CD14-positive monocyte (primary cell): ENCODE results near the gene POU2F1. TPM values are rescaled to one million over a fixed set of nuclear protein-coding genes. Genes with fewer than 3 reads are reported as not detected.

Experiments
- DNase-seq, 3 donors: peaks; one replicate each; pipeline ENCODE4 v3.0.0-alpha.2; 2011 to 2022
- H2AFZ ChIP-seq: 2 replicates; pipeline ENCODE4 v1.6.0; 2012; ENCODE audit warnings: mild to moderate bottlenecking, low read depth, low read length, inconsistent platforms; ENCODE audit not compliant: insufficient read depth, poor library complexity, severe bottlenecking
- H3K27ac ChIP-seq, 2 donors: 1 replicate in 1 of 2; 2 replicates in 1 of 2; pipeline ENCODE4 v1.5.1; 2012 to 2013; ENCODE audit warnings: low read length in 2 of 2, control low read depth in 1 of 2, inconsistent platforms in 1 of 2, low read depth in 1 of 2, mild to moderate bottlenecking in 1 of 2
- H3K27me3 ChIP-seq, 2 donors: one replicate each; pipeline versions ENCODE4 v1.6.0 to v1.6.1; 2011 to 2013; ENCODE audit warnings: low read length in 2 of 2; ENCODE audit not compliant: control insufficient read depth in 2 of 2, insufficient read depth in 2 of 2
- H3K36me3 ChIP-seq, 2 donors: replicated peaks in 1 of 2; 1 replicate in 1 of 2; 2 replicates in 1 of 2; pipeline versions ENCODE4 v1.5.1 to v1.6.1; 2012 to 2013; ENCODE audit warnings: low read length in 2 of 2, control low read depth in 1 of 2, inconsistent platforms in 1 of 2, mild to moderate bottlenecking in 1 of 2; ENCODE audit not compliant: insufficient read depth in 2 of 2, control insufficient read depth in 1 of 2
- H3K4me1 ChIP-seq, 2 donors: 1 replicate in 1 of 2; 2 replicates in 1 of 2; pipeline versions ENCODE4 v1.5.1 to v1.6.1; 2012 to 2013; ENCODE audit warnings: low read length in 2 of 2, control low read depth in 1 of 2, inconsistent platforms in 1 of 2, mild to moderate bottlenecking in 1 of 2, moderate library complexity in 1 of 2; ENCODE audit not compliant: insufficient read depth in 2 of 2, control insufficient read depth in 1 of 2
- H3K4me2 ChIP-seq: replicated peaks from 2 replicates; pipeline ENCODE3; 2012; ENCODE audit warnings: low read length, moderate library complexity, mild to moderate bottlenecking; ENCODE audit not compliant: poor library complexity, severe bottlenecking; ENCODE audit errors: extremely low read depth
- H3K4me3 ChIP-seq, 3 experiments: fragments of 200-600 bp in 1 of 3; sonication (generic) in 1 of 3; replicated peaks in 1 of 3; 1 replicate in 2 of 3; 2 replicates in 1 of 3; pipeline ENCODE4 v1.5.1; 2011 to 2013; ENCODE audit warnings: low read length in 3 of 3, mild to moderate bottlenecking in 3 of 3, control low read depth in 2 of 3, low read depth in 2 of 3, inconsistent platforms in 1 of 3, moderate library complexity in 1 of 3
- H3K79me2 ChIP-seq: 2 replicates; pipeline ENCODE4 v1.6.0; 2012; ENCODE audit warnings: mild to moderate bottlenecking, control low read depth, inconsistent platforms, low read length, moderate library complexity; ENCODE audit not compliant: insufficient read depth
- H3K9ac ChIP-seq: 2 replicates; pipeline ENCODE4 v1.6.0; 2017; ENCODE audit warnings: low read length, mild to moderate bottlenecking; ENCODE audit not compliant: insufficient read depth, poor library complexity, severe bottlenecking
- H3K9me3 ChIP-seq, 2 donors: replicated peaks in 1 of 2; 1 replicate in 1 of 2; 2 replicates in 1 of 2; pipeline versions ENCODE4 v1.5.1 to v1.6.1; 2012 to 2013; ENCODE audit warnings: low read length in 2 of 2, control low read depth in 1 of 2; ENCODE audit not compliant: control insufficient read depth in 1 of 2, insufficient read depth in 1 of 2
- H4K20me1 ChIP-seq: 2 replicates; pipeline ENCODE4 v1.6.0; 2012; ENCODE audit warnings: mild to moderate bottlenecking, low read length, control low read depth, moderate library complexity; ENCODE audit not compliant: insufficient read depth
- H3K27ac Mint-ChIP-seq, 7 donors: one replicate each; pipeline ENCODE4 v1.8.0; 2020; ENCODE audit warnings: mild to moderate bottlenecking in 7 of 7, mixed read lengths in 7 of 7, moderate library complexity in 6 of 7, inconsistent platforms in 2 of 7
- H3K27me3 Mint-ChIP-seq, 3 donors: one replicate each; pipeline ENCODE4 v1.8.0; 2021 to 2022; ENCODE audit warnings: low read depth in 3 of 3, mild to moderate bottlenecking in 3 of 3, mixed read lengths in 3 of 3, moderate library complexity in 3 of 3, inconsistent platforms in 1 of 3
- H3K36me3 Mint-ChIP-seq, 2 donors: one replicate each; pipeline ENCODE4 v1.8.0; 2020; ENCODE audit warnings: mixed read lengths in 2 of 2, inconsistent platforms in 1 of 2, mild to moderate bottlenecking in 1 of 2
- H3K4me1 Mint-ChIP-seq: one replicate; pipeline ENCODE4 v1.8.0; 2020; ENCODE audit warnings: mild to moderate bottlenecking, mixed read lengths
- H3K4me3 Mint-ChIP-seq, 2 donors: one replicate each; pipeline ENCODE4 v1.8.0; 2020; ENCODE audit warnings: mild to moderate bottlenecking in 2 of 2, mixed read lengths in 2 of 2, moderate library complexity in 1 of 2
- H3K9me3 Mint-ChIP-seq, 7 donors: one replicate each; pipeline ENCODE4 v1.8.0; 2020 to 2022; ENCODE audit warnings: mixed read lengths in 7 of 7, mild to moderate bottlenecking in 6 of 7, moderate library complexity in 6 of 7, inconsistent platforms in 2 of 7
- CTCF ChIP-seq: fragments of 200-600 bp; IDR thresholded peaks from one replicate; pipeline ENCODE4 v1.8.0; 2022; ENCODE audit warnings: antibody characterized with exemption, mild to moderate bottlenecking
- WGBS: methylation state at CpG from one replicate; pipeline ENCODE4 v1.1.5; 2013; ENCODE audit warnings: missing lambda C conversion rate; ENCODE audit not compliant: insufficient coverage; 5-methylcytosine and 5-hydroxymethylcytosine counted together
- intact Hi-C, 2 donors: fragments of 100-400 bp; cut with micrococcal nuclease; formaldehyde crosslinking; loops; one replicate each; pipeline versions ENCODE4 v1.15.0 to v1.15.1; 2023
- polyA plus RNA-seq, 3 donors: library from polyadenylated mRNA; depleted of rRNA in 1 of 3; unstranded in 2 of 3; stranded (reverse) in 1 of 3; fragments of 300-500 nt in 2 of 3; fragments of >200 nt in 1 of 3; fragmentation: Illumina TruSeq in 2 of 3; gene quantifications; 1 replicate in 2 of 3; 2 replicates in 1 of 3; pipeline ENCODE4 v1.2.3, GENCODE V29; 2012 to 2021

POU2F1 gene
- polyA plus RNA-seq, 3 donors = 2.3 to 4.2 (median 3.9) TPM

DNA sequence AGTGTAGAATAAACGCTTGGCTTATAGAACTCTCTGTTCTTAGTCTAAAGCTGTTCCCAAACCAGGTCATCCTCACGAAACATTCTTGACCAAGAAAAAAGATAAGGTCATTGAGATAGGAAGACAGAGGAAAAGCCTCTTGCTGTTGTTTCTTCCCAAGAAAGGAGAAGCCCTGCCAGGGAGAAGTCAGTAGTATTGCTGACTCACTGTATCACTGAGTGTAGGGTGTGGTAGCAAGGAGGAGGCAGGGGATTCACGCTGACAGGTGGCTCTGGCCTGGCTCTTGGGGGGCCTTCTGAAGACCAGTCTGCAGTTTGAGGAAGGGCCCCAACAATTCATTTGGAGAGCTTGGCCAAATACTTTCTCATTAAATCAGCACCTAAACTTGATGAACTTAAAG is 199.8 kb downstream of the POU2F1 start:
- Mint-ChIP-seq H3K4me1 (peaks cover 9% of the 10 kb centered on the region), H3K36me3 (peaks cover 37 to 42% of the 10 kb centered on the region in 2 donors), H3K27ac (peak overlapping the region in 1 of 7 donors; percentile 15), H3K9me3 (no peaks in the 10 kb centered on the region), H3K27me3 (peaks cover 0 to 2% (median 0%) of the 10 kb centered on the region in 3 donors), H3K4me3 (no peak overlapping the region)
- WGBS = no CpG with 5 or more reads among the region's 3 CpGs
- H3K36me3 ChIP-seq = peaks cover 11 to 19% of the 10 kb centered on the region in 2 donors
- no peaks in the 10 kb centered on the region for H3K9me3 ChIP-seq
- H3K79me2 ChIP-seq = no peaks in the 10 kb centered on the region
- no peak overlapping the region for H3K9ac ChIP-seq
- H3K4me2 ChIP-seq = no peak overlapping the region
- DNase-seq = peak in 2 of 3 donors; percentile 16 to 19
- H2AFZ ChIP-seq = no peak overlapping the region
- H3K27me3 ChIP-seq = no peaks in the 10 kb centered on the region
- H4K20me1 ChIP-seq = no peaks in the 10 kb centered on the region
- no peak overlapping the region for H3K4me3 ChIP-seq
- no peak overlapping the region for H3K27ac ChIP-seq
- intact Hi-C loops = no loop called here
- no peak for TF ChIP-seq CTCF
- peaks cover 0 to 7% of the 10 kb centered on the region in 2 donors for H3K4me1 ChIP-seq

DNA sequence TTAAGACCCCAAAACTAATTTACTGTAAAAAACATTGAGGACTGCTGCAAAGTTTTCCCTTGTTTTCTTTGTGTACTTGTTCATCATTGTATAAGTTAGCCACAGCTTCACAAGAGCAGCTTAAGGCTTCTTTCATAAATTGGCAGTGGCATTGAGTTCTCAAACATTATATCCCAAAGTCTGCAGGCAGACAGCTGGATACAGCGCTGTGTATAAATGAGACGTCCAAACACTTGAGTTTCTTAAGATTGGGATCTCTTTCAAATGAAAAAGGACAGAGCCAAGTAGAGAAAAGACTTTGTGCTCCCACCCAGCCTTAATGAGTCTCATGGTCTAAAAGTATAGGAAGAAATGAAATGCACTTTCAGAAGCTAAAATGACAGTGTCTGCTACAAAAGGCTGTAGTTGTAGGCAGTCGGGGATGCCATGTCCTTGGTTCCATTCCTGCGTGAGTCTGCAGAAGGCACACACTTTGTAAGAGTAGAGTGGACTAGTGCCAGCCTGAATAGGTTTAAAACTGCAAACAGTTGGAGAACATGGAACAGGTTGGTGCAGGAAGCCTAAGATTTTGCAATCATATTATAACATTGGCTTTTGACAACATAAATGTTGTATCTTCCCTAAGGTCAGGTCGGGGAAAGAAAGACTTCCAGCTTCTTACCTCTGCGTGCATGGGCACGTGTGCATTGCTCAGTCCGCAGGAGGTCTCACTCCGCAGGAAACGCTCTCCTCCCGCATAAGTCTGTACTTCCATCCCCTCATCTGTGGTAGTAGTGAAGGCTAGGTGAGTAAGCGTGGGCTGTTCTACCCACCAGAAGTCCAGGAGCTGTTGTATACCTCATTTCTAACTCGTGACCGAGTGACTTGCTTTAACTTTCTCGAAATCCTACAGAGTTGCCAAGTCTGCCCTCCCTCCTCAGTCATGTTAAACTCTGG is 203.3 kb downstream of the POU2F1 start:
- no peaks in the 10 kb centered on the region for H3K27me3 Mint-ChIP-seq
- no peak overlapping the region for H3K4me2 ChIP-seq
- H3K4me3 ChIP-seq = no peak overlapping the region
- no peaks in the 10 kb centered on the region for H3K9me3 Mint-ChIP-seq
- no peaks in the 10 kb centered on the region for H3K79me2 ChIP-seq
- no peaks in the 10 kb centered on the region for H3K9me3 ChIP-seq
- H3K9ac ChIP-seq = no peak overlapping the region
- no peaks in the 10 kb centered on the region for H4K20me1 ChIP-seq
- H3K4me3 Mint-ChIP-seq = no peak overlapping the region
- WGBS = 100% methylated on average over 4 of the region's 15 CpGs
- no peak for TF ChIP-seq CTCF
- H3K27me3 ChIP-seq = no peaks in the 10 kb centered on the region
- peaks cover 0 to 7% of the 10 kb centered on the region in 2 donors for H3K4me1 ChIP-seq
- intact Hi-C loops = no loop called here
- peaks cover 19 to 29% of the 10 kb centered on the region in 2 donors for H3K36me3 Mint-ChIP-seq
- peaks cover 6% of the 10 kb centered on the region in 2 donors for H3K36me3 ChIP-seq
- peaks cover 9% of the 10 kb centered on the region for H3K4me1 Mint-ChIP-seq
- no peak for DNase-seq
- H3K27ac Mint-ChIP-seq = peak overlapping the region in 2 of 7 donors; percentile 30 to 38
- no peak overlapping the region for H3K27ac ChIP-seq
- H2AFZ ChIP-seq = no peak overlapping the region
